ENCODE results near the gene SIRT5. TPM values are rescaled to one million over a fixed set of nuclear protein-coding genes. Genes with fewer than 3 reads are reported as not detected.

The SIRT5 gene
- total RNA-seq, 1 donor from 2014 or later: 7.1 TPM

- Histone ChIP-seq H3K27ac (no peak overlapping the region), H3K27me3 (no peaks in the 10 kb centered on the region), H3K4me3 (no peak overlapping the region), H3K36me3 (no peaks in the 10 kb centered on the region), H3K9me3 (no peaks in the 10 kb centered on the region), H3K4me1 (peaks cover 87% of the 10 kb centered on the region)
- intact Hi-C loops (cut with DNase I): no loop called here
- TF ChIP-seq POLR2A (IDR thresholded peaks at IDR 0.05): no peak
- DNase-seq (ENCODE audit: extremely low spot score in 2 of 2): no peak
Observed at GRCh38 chr6:13663986-13664385, 89.6 kb downstream of the SIRT5 start.

Other genes with a start within 250 kb of the SIRT5 start
- 13.0 TPM for gene TBC1D7, start 246.1 kb upstream of the SIRT5 start, total RNA-seq
- gene GFOD1, start 87.0 kb upstream of the SIRT5 start, total RNA-seq: 16.9 TPM
- gene NOL7, start 40.7 kb downstream of the SIRT5 start, total RNA-seq: 67.0 TPM
- gene RANBP9, start 137.2 kb downstream of the SIRT5 start, total RNA-seq: 50.6 TPM
- 15.0 TPM for gene MCUR1, start 240.0 kb downstream of the SIRT5 start, total RNA-seq

All from vagina (tissue), 2 donors.